NCI-H774 (cell line): ENCODE results near the gene TNFSF11.
"Not testable (repeated sequence)": the region's sequence is repeated elsewhere in the genome, so short reads cannot be mapped to it uniquely, and the experiment has no call there.

ENCODE experiments used
- DNase-seq: peaks from one replicate; lab custom pipeline; 2025; lab: John Stamatoyannopoulos, UW

Gene TNFSF11

DNA sequence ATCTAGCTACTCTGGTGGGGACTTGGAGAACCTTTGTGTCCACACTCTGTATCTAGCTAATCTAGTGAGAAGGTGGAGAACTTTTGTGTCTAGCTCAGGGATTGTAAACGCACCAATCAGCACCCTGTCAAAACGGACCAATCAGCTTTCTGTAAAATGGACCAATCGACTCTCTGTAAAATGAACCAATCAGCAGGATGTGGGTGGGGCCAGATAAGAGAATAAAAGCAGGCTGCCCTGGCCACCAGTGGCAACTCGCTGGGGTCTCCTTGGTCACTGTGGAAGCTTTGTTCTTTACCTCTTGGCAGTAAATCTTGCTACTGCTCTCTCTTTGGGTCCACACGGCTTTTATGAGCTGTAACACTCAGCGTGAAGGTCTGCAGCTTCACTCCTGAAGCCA, 13.6 kb upstream of the TNFSF11 start:
- DNase-seq = not testable (repeated sequence)

GRCh38 chr13:42561752-42562467, 12.0 kb upstream of the TNFSF11 start:
- no peak for DNase-seq

DNA sequence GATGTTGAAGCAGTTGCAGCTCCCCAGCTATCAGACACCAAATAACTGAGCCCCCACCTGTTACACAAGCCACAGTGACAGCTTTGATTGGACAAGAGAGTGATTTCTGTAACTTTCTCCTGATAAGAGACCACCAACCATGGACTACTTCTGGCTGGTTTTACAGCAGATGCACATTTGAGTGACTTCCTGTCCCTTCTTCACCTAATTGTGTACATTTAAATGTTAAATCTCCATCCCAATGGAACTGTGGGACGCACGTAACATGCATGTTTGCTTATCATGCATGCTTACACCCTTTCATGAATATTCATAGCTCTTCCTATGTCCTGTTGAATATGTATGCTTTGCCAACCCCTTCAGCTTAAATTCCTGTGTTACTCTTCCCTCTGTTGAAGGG, 6.0 kb upstream of the TNFSF11 start:
- no peak for DNase-seq

GRCh38 chr13:42569576-42570344, 4.2 kb upstream of the TNFSF11 start:
- no peak for DNase-seq

GRCh38 chr13:42571895-42572294, 2.1 kb upstream of the TNFSF11 start:
- DNase-seq = no peak

- DNase-seq = no peak
Observed at GRCh38 chr13:42574435-42575311, 721 bp downstream of the TNFSF11 start.

DNA sequence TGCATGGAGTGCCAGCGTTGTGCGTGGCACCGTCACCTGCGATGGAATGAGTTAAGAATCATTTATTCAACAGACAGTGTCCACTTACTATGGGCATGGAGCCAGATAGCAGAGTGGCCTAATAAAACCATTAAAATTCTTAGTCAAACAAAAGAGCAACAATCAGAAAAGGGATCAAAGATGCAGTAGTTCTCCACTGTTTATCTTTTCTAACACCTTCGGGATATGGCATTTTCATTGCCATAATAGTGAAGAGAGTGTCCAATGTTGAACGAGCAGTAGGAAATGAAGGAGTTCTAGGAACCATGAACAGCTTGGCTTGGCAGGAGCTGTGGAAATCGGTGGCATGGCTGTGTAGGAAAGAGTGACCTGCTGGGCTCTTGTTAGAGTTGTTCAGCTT, 2.0 kb downstream of the TNFSF11 start:
- DNase-seq = peak; percentile 2

- DNase-seq = no peak
Observed at GRCh38 chr13:42577538-42577937, 3.6 kb downstream of the TNFSF11 start.

- no peak for DNase-seq
Observed at GRCh38 chr13:42580644-42581043, 6.7 kb downstream of the TNFSF11 start.

DNA sequence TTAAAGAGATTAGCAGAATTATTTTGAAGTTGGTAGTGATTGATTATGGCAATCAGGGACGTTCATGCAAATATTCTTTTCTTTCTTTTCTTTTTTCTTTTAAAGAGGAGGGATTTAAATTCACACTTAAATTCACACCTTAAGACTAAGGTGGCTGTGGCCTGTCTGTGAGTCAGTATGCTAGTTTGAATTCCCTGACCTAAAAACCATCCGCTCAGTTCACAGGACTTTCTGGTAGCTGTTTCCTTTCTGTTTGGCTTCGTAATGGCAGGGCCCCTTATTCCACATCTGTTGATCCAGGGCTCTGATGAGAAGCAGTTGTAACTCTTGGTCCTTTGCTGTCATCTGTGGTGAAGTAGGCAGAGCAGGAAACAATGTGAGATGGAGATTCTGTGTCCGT, 7.5 kb downstream of the TNFSF11 start:
- no peak for DNase-seq

- no peak for DNase-seq
Observed at GRCh38 chr13:42591602-42592001, 17.6 kb downstream of the TNFSF11 start.

DNA sequence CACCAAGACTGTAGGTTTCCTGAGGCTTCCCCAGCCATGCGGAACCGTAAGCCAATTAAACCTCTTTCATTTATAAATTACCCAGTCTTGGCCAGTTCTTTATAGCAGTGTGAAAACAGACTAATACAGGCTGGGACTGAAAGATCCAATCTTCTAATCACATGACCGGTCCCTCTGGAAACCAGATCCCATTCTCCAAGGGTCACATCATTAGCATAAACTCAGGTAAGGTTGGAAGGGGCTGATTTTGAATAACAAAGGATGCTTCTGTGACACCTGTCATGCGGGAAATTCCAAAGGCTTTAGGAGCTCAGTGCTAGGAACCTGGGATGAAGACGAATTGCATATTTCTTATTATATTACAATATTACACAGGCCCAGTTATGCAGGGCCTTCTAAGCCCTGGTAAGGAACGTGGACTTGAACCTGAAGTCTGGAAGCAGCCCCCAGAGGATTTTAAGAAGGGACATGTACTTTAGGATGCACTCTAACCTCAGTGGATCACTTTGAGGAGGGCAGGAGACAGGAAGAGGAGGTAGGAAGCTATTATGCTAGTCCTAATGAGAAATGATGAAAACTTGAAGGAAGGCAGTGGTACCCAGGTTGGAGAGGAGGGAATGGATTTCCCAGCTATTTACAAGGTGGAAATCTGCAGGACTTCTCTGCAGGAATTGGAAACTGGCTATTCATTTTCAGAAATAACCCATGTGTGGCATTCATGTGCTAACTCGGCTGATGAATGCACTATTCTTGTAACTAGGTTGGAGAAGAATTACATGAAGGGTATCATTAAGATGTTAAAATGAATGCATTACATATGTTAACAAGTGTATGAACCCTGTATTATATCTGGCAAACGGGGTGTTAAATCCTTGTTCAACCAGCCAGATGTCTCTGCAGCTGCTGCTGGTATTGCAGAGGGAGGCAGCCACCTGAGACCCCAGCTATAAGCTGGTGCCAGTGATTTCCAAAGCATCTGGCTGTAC, 19.3 kb downstream of the TNFSF11 start:
- DNase-seq = no peak

DNA sequence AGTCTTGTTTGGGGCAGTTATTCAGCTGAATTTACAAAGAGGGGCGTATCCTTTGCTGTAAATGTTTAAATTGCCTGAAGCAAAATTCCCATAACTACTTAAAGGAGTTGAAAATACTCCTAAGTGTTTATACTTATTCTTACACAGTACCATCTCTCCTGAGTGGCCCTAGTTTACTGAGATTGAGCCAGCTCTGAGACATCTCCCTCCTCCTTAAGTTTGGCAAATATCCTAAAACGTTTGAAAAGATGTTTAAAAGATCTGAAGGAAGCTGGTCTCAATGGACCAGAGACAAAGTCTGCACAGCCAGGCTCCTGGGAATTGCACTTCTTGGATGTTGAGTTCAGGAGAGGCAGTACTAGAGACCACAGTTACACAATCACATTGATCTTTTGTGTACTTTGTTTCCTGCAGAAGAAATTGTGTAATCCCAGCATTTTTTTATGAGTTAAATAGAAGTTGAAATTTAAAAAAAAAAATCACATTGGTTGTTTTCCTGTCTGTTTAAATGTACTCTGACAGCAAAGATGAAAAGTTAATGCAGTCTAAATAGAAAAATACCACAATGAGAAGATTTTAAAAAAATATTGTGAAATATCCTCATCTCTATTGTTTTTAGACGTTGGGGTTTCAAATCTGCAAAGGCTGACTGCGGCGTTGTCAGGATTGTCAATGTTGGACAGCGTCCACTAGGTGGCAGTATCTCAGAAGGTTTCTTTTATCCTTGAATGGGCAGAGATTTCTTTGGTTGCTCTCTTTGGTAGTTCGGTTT, 20.7 kb downstream of the TNFSF11 start:
- DNase-seq = peak; percentile 17

- no peak for DNase-seq
Observed at GRCh38 chr13:42595253-42595571, 21.3 kb downstream of the TNFSF11 start.

DNA sequence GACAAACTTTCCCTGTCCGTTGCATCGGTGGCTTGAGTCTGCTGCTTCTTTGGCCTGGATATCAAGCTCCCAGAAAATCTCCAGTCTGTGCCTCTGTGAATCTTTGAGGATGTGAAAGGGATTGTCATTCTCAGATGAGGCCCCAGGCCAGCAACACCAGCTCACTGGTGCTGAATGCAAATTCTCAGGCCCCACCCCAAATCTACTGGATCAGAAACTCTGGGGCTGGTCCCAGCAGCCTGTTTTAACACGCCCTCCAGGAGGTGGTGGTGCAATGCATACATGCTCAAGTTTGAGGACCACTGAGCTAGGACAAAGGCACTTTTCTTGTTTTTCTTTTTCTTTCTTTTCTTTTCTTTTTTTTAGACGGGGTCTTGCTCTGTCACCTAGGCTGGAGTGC, 23.6 kb downstream of the TNFSF11 start:
- no peak for DNase-seq

DNA sequence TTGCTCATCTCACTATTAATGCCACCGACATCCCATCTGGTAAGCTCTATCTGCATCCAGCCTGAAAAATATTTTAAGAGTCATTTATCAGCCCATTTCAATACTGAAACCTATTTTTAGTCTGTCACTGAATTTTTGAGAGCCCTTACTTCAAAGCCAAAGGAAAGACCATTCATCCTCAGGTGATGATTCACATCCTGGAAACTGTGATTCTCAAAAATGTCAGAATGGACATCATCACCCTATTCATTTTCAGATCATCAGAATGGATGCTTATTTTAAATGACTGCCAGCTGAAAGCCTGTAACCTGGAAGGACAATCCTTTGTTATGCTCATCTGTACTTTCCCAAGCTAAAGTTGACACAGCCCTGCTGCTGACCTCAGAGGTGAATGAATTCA, 27.0 kb downstream of the TNFSF11 start:
- no peak for DNase-seq

- DNase-seq = no peak
Observed at GRCh38 chr13:42602906-42603305, 29.0 kb downstream of the TNFSF11 start.

GRCh38 chr13:42603571-42603970, 29.6 kb downstream of the TNFSF11 start:
- DNase-seq = no peak

- no peak for DNase-seq
Observed at GRCh38 chr13:42607546-42607945, 33.6 kb downstream of the TNFSF11 start.

- no peak for DNase-seq
Observed at GRCh38 chr13:42610649-42611048, 36.7 kb downstream of the TNFSF11 start.
